Measurements from ENCODE around the gene MAST1. TPM values are rescaled to one million over a fixed set of nuclear protein-coding genes. Genes with fewer than 3 reads are reported as not detected.

MAST1 gene
- total and polyA plus RNA-seq, 3 donors from 2014 or later, result 8.5 to 11.7 (median 9.0) TPM

- no peaks in the 10 kb centered on the region for H3K36me3 ChIP-seq (ENCODE audit: low read depth, missing control alignments)
- intact Hi-C loops (cut with DNase I; ENCODE audit: low total_unique reads), result no loop called here
- no peaks in the 10 kb centered on the region for H3K4me1 ChIP-seq
- 63 to 77% methylated on average over 24 to 35 of the region's 35 CpGs for WGBS, 2 donors
- H3K9me3 ChIP-seq, result no peaks in the 10 kb centered on the region
- DNase-seq, result no peak
- TF ChIP-seq CTCF (IDR thresholded peaks at IDR 0.05) (no peak), POLR2A (IDR thresholded peaks at IDR 0.05) (no peak)
- H3K27ac ChIP-seq, result no peak overlapping the region
- H3K27me3 ChIP-seq, result no peaks in the 10 kb centered on the region
- H3K4me3 ChIP-seq, result no peak overlapping the region
These were observed 20.0 kb downstream of the MAST1 start for GRCh38 chr19:12858041-12858928.

GRCh38 chr19:12859546-12859945 lies 21.2 kb downstream of the MAST1 start:
- H3K9me3 ChIP-seq, result no peaks in the 10 kb centered on the region
- WGBS, 2 donors, result 76 to 78% methylated on average over 7 of the region's 7 CpGs
- H3K27ac ChIP-seq, result no peak overlapping the region
- H3K36me3 ChIP-seq (ENCODE audit: low read depth, missing control alignments), result no peaks in the 10 kb centered on the region
- no peak overlapping the region for H3K4me3 ChIP-seq
- intact Hi-C loops (cut with DNase I; ENCODE audit: low total_unique reads), result no loop called here
- no peaks in the 10 kb centered on the region for H3K4me1 ChIP-seq
- no peak for DNase-seq
- TF ChIP-seq CTCF (IDR thresholded peaks at IDR 0.05), result no peak
- no peak for TF ChIP-seq POLR2A (IDR thresholded peaks at IDR 0.05)
- no peaks in the 10 kb centered on the region for H3K27me3 ChIP-seq

GRCh38 chr19:12864143-12864542 lies 25.8 kb downstream of the MAST1 start:
- Histone ChIP-seq H3K36me3 (ENCODE audit: low read depth, missing control alignments) (no peaks in the 10 kb centered on the region), H3K4me3 (no peak overlapping the region), H3K4me1 (no peaks in the 10 kb centered on the region), H3K27me3 (no peaks in the 10 kb centered on the region), H3K9me3 (no peaks in the 10 kb centered on the region), H3K27ac (no peak overlapping the region)
- intact Hi-C loops (cut with DNase I; ENCODE audit: low total_unique reads), result no loop called here
- WGBS, 2 donors, result 90 to 100% methylated on average over 3 to 4 of the region's 4 CpGs
- no peak for TF ChIP-seq CTCF (IDR thresholded peaks at IDR 0.05)
- TF ChIP-seq POLR2A (IDR thresholded peaks at IDR 0.05), result no peak
- DNase-seq, result no peak

- Histone ChIP-seq H3K27me3 (no peaks in the 10 kb centered on the region), H3K4me3 (no peak overlapping the region), H3K36me3 (ENCODE audit: low read depth, missing control alignments) (no peaks in the 10 kb centered on the region), H3K4me1 (no peaks in the 10 kb centered on the region), H3K27ac (no peak overlapping the region), H3K9me3 (no peaks in the 10 kb centered on the region)
- intact Hi-C loops (cut with DNase I; ENCODE audit: low total_unique reads), result no loop called here
- DNase-seq, result no peak
- TF ChIP-seq POLR2A (IDR thresholded peaks at IDR 0.05) (no peak), CTCF (IDR thresholded peaks at IDR 0.05) (no peak)
- 77 to 85% methylated on average over 22 to 31 of the region's 34 CpGs for WGBS, 2 donors
These were observed 26.7 kb downstream of the MAST1 start for GRCh38 chr19:12864721-12865715.

Measured in testis (tissue), 3 donors.